ENCODE measurements around the gene VPS52.

Gene VPS52

GRCh38 chr6:33202799-33203198 is 68.9 kb downstream of the VPS52 start:
- no peak for TF ChIP-seq ISL1 (CRISPR knock-in tag; IDR thresholded peaks at IDR 0.05)
- TF ChIP-seq PATZ1 (CRISPR knock-in tag; IDR thresholded peaks at IDR 0.05; ENCODE audit: borderline replicate concordance): no peak
- no peak for TF ChIP-seq ZC3H10 (CRISPR knock-in tag; IDR thresholded peaks at IDR 0.05)
- no peak for TF ChIP-seq ZNF70 (CRISPR knock-in tag; IDR thresholded peaks at IDR 0.05)
- no peak for TF ChIP-seq ARNTL (CRISPR knock-in tag; IDR thresholded peaks at IDR 0.05; ENCODE audit: borderline replicate concordance, low read depth)
- TF ChIP-seq CSDC2 (CRISPR knock-in tag; IDR thresholded peaks at IDR 0.05): no peak
- no peak for TF ChIP-seq ZNF565 (CRISPR knock-in tag; conservative IDR thresholded peaks at IDR 0.05; ENCODE audit: low read depth)
- TF ChIP-seq SNAI2 (CRISPR knock-in tag; IDR thresholded peaks at IDR 0.05): no peak
- TF ChIP-seq ZFP3 (CRISPR knock-in tag; IDR thresholded peaks at IDR 0.05): no peak
- no peak for TF ChIP-seq CREB5 (CRISPR knock-in tag; IDR thresholded peaks at IDR 0.05; ENCODE audit: low read depth)
- TF ChIP-seq PPARA (CRISPR knock-in tag; IDR thresholded peaks at IDR 0.05; ENCODE audit: borderline replicate concordance): no peak
- ATAC-seq: no peak

GRCh38 chr6:33201935-33202334 is 69.7 kb downstream of the VPS52 start:
- TF ChIP-seq ZFP30 (CRISPR knock-in tag; IDR thresholded peaks at IDR 0.05) (no peak), ZC3H10 (CRISPR knock-in tag; IDR thresholded peaks at IDR 0.05) (no peak), TOX (CRISPR knock-in tag; IDR thresholded peaks at IDR 0.05; ENCODE audit: borderline replicate concordance) (no peak), GLIS3 (CRISPR knock-in tag; IDR thresholded peaks at IDR 0.05) (no peak), ESRRG (CRISPR knock-in tag; IDR thresholded peaks at IDR 0.05) (no peak), ARNTL (CRISPR knock-in tag; IDR thresholded peaks at IDR 0.05; ENCODE audit: borderline replicate concordance, low read depth) (no peak), SNAI2 (CRISPR knock-in tag; IDR thresholded peaks at IDR 0.05) (no peak), RARB (CRISPR knock-in tag; IDR thresholded peaks at IDR 0.05) (no peak), ZFP3 (CRISPR knock-in tag; IDR thresholded peaks at IDR 0.05) (no peak), POU6F1 (CRISPR knock-in tag; IDR thresholded peaks at IDR 0.05; ENCODE audit: borderline replicate concordance, low read depth) (no peak), CSDC2 (CRISPR knock-in tag; IDR thresholded peaks at IDR 0.05) (no peak), ZNF8 (CRISPR knock-in tag; IDR thresholded peaks at IDR 0.05) (no peak), ISL1 (CRISPR knock-in tag; IDR thresholded peaks at IDR 0.05) (no peak), TSHZ2 (CRISPR knock-in tag; IDR thresholded peaks at IDR 0.05) (no peak), ZNF565 (CRISPR knock-in tag; conservative IDR thresholded peaks at IDR 0.05; ENCODE audit: low read depth) (no peak), OSR1 (CRISPR knock-in tag; IDR thresholded peaks at IDR 0.05) (no peak), PPARA (CRISPR knock-in tag; IDR thresholded peaks at IDR 0.05; ENCODE audit: borderline replicate concordance) (no peak), CREB5 (CRISPR knock-in tag; IDR thresholded peaks at IDR 0.05; ENCODE audit: low read depth) (no peak), CSRNP3 (CRISPR knock-in tag; IDR thresholded peaks at IDR 0.05) (no peak), BACH2 (CRISPR knock-in tag; IDR thresholded peaks at IDR 0.05; ENCODE audit: borderline replicate concordance) (no peak)
- ATAC-seq: no peak
